Measurements from ENCODE around the gene TMEM95.
"Not testable (repeated sequence)": the region's sequence is repeated elsewhere in the genome, so short reads cannot be mapped to it uniquely, and the experiment has no call there.

The TMEM95 gene

DNA sequence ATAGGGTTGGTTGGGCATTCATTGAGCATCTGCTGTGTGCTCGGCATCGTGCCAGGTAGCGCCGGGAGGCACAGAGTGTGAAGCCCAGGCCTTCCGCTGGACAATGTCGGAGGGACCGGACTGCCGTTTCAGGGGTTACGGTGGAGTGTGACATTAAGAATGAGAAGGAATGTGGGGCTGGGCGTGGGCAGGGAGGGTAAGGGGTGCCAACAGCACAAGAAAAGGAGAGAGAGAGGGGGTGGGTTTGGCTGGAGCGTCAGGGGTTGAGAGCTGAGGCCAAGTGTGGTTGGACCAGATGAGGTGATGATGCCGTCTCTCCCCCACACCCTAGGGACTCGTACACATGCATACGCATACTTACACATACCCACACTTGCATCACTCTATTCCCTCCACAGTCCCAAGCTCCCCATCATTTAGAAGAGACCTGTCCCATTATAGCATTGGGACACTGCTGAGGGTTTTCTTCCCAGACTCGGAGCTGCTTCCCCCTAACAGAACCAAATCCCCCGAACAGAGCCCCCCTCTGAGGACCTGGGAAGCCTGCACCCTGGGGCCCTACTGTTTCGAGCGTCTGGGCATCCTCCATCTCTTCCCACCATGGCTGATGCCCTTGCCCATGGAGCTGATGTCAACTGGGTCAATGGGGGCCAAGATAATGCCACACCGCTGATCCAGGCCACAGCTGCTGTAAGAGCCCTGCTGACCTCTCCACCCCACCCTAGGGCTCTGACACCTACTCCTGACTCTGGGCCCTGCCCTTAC is 6.3 kb upstream of the TMEM95 start:
- DNase-seq, result no peak

DNA sequence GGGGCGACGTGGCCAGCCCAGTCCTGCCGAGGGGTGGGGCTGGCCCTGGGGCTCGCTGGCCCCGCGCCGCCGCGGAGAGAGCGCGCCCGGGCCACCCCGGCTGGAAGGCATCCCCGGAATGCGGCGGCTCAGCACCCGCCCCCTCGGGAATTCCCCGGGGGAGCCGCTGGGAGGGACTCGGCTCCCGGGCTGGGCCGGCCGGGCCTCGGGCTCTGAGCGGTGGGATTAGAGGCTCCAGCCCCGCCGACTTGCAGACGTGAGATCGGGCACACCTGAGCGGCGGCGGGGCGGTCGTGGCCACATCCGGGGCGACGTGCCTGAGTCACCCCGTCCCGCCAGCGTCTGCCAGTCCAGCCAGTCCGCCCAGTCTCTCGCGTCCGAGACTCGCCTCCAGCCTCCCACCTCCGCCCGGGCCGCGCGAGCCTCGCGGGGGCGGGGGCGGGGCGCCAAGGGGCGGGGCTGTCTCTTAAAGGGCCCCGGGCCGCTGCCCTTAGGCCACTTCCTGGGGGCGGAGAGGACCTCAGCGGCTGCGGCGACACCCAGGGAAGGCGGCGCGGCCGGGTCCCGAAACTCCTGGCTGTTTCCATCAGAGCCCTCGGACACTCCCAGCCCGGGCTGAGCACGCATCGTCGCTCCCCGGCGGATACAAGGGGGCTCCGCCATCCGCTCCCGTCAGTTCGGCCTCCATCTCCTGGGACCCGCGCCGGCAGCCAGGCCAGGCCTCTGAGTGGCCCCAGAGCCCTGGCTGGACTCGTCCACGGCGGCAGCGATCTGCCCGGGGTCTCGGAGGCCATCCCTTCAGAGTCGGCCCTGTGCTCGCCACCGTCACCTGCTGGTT is 3.1 kb upstream of the TMEM95 start, which contains the start of gene KCTD11:
Gene KCTD11, plus strand, starts transcription at position 498 of the 838 bp plus-strand sequence.
- DNase-seq, result peak; percentile 90

DNA sequence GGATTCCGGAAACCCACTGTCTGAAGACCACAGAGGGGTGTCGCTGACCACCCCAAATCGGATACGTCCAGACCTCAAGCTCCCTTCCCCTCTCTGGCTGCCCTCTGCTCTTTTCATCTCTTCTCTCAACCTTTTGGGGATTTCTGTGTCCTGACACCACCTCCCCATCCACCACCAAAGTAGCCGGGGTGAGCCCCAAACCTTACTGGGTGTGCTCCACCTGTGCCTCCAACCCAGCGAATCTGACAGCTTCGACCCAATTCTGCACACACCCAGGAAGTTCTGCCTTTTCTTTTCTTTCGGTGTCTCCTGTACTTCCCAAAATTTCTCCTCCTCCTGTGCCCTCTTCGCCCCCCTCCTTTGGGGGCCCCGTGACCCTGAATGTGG is 2.5 kb upstream of the TMEM95 start:
- DNase-seq, result no peak

DNA sequence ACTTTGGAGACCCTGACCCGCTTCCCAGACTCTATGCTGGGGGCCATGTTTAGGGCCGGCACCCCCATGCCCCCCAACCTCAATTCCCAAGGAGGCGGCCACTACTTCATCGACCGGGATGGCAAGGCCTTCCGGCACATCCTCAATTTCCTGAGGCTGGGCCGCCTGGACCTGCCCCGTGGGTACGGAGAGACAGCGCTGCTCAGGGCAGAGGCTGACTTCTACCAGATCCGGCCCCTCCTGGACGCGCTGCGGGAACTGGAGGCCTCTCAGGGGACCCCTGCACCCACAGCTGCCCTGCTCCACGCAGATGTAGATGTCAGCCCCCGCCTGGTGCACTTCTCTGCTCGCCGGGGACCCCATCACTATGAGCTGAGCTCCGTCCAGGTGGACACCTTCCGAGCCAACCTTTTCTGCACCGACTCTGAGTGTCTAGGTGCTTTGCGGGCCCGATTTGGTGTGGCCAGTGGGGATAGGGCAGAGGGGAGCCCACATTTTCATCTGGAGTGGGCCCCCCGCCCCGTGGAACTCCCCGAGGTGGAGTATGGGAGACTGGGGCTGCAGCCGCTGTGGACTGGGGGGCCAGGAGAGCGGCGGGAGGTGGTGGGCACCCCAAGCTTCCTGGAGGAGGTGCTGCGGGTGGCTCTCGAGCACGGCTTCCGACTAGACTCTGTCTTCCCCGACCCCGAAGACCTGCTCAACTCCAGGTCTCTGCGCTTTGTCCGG is 1.9 kb upstream of the TMEM95 start:
- no peak for DNase-seq

DNA sequence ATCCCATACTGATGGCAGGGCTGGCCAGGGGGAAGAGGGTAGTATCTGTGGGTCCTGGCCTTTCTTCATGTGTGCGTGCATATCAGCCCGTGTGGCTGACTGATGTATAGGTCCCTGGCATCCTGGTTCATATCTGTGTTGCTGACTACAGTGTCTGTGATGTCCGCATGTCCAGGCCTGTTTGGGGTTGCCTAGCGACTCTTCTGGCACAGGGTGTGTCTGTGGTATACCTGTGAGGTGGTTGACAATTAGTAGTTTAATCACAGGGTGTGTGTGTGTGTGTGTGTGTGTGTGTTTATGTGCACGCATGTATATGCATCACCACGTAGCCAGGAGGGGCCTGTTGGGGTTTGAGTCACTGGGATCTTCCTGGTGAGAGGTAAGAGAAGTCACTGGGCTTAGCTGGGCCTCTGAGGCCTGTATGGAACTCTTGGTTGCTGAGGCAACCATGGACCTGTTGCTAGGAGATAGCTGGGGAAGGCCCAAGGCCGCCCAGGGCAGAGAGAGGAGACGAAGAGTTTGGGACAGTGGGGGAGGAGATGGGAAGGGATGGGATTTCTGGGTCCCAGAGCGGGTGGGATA is 603 bp upstream of the TMEM95 start:
- DNase-seq, result no peak

DNA sequence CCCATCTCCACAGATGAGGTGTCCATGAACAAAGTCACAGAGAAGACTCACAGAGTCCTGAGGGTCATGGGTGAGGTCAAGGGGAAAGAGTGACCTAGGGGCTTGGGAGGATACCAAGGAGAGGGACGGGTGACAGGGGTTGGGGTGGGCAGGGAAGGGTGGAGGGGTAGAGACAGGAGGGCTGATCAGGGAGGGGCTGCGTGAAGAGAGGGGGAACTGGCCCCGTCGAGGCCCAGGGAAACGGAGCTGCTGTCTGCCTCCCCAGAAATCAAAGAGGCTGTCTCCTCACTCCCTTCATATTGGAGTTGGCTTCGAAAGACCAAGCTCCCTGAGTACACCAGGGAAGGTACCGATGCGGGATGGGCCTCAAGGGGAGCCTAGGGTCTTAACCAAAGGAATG is 617 bp downstream of the TMEM95 start:
- no peak for DNase-seq

DNA sequence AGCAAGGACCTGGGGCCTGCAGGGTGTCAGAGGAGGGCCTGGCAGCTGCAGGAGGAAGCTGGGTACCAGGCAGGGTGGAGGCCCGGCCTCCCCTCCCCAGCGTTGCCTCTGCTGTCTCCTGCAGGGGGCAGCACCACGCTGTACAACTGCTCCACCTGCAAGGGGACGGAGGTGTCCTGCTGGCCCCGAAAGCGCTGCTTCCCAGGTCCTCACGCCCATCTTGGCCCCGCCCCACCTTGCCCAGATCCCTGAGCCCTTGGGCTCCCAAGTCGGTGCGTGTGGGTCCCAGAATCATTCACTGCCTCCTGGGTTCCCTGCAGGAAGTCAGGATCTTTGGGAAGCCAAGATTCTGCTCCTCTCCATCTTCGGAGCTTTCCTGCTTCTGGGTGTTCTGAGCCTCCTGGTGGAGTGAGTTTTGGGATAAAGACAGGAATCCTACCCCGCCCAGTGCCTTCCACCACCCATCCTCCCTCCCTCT is 1.2 kb downstream of the TMEM95 start:
- DNase-seq, result peak; percentile 94

DNA sequence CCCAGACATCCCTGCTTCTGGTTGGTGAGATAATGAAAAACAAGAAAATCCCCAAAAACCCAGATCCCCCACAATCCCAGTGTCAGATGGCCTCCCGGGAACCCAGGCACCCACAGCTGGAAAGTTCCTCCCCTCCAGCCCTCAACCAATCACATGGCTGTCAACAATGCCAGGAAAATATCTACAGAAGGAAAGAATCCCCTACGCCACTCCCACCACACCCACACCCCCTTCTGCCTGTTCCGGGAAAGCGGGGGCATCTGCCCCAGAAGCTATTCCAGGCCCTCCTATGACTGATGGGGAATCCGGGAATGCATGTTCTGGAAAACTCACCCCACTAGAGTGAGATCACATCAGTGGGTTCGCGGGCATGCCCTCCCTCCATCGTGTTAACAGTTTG is 1.8 kb downstream of the TMEM95 start:
- no peak for DNase-seq

DNA sequence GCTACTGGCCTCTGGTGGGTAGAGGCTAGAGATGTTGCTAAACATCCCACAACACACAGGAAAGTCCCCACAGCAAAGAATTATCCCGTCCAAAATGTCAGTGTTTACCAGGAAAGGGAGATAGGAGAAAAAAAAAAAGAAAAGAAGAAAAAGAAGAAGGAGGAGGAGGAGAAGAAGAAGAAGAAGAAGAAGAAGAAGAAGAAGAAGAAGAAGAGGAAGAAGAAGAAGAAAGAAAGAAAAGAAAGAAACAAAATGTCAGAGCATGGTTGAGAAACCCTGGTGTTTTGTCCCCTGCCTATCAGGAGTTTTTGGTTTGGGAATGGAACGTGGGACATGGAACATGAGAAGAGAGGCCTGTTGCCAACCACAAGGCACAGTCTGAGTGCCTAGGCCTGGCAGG is 2.4 kb downstream of the TMEM95 start:
- DNase-seq, result no peak

DNA sequence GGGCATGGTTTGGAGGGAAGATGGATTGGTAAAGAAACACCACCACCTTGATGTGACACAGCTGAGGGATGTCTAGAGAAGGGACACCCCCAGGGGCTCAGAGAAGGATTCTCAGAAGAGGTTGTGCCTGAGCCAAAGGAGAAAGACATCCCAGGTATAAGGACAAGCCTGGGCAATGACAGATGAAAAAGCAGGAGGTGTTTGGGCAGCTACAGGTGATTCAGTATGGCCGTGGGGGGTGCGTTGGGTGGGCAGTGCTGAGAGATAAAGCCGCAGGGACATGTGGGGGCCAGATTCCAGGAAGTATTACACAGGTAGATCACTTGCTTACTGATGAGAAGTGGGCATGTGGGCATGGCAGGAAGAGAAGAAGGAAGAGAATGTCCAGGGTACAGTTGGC is 7.0 kb downstream of the TMEM95 start:
- DNase-seq, result no peak

DNA sequence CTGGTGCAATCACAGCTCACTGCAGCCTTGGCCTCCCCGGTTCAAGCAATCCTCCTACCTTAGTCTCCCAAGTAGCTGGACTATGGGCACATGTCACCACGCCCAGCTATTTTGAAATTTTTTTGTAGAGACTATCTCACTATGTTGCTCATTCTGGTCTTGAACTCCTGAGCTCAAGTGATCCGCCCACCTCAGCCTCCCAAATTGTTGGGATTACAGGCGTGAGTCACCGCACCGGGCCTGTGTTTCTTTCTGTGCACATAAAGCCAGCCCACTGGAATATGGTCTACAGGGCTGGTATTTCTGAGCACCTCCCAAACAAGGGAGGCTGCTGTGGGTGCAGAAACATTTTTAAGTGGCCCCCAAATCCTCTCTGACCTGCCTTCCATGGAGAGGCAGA is 8.4 kb downstream of the TMEM95 start:
- DNase-seq, result no peak

DNA sequence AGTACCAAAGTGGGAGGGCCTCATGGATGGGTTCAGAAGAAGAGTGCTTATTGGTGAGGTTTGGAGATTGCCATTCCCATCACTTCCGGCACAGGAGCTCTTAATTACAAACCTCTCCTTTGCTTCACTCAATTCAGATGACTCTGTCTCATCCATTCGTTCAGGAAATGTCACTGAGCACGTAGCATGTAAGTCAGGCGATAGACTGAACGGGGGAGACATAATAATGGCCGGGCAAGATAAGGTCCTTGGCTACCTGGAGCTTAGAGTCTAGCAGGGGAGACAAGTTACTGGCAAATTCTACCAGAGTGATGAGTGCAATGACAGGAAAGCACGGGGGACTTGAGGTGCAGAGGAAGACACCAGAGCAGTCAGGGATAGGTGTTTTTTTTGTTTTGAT is 11.0 kb downstream of the TMEM95 start:
- not testable (repeated sequence) for DNase-seq

DNA sequence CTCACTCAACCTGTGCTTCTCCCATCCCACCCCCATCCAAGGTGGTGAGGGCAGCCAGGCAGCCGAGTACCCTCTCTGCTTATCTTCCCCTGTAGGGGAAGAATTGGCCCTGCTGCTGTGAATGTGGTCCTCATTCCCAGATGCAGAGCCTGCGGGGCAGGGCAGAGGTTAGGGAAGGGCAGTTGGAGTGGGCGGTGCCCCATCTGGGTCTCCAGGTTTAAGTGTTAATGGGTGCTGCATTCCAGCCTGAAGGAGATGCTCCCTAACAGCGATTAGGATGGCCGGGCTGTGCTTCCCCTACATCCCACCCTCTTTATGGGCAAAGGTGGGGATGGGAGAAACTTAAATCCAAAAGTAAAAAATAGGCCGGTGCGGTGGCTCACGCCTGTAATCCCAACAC is 12.1 kb downstream of the TMEM95 start:
- no peak for DNase-seq

DNA sequence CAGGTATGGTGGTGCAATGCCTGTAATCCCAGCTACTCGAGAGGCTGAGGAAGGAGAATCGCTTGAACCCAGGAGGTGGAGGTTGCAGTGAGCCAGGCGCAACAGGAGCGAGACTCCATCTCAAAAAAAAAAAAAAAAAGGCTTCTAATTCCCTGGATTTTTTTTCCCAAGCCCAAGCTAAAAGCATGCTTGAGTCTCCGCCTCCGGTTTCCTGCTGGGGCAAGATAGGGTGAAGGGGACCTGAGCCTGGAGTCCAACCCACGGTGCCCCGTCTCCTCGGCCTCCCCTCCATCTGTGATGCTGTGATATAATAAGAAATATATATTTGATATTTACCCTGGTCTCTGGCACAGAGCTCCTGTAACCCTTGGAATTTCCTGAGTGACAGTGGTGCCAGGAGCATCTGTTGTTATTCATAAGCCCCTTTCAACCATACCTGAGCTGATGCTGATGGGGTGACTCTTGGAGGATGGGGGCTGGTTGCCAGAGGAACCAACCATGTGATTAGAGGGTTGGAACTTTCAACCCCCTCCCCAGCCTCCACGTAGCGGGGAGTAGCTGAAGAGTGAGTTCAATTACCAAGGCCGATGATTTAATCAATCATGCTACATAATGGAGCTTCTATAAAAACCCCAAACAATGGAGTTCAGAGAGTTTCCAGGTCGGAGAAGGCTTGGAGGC is 13.1 kb downstream of the TMEM95 start:
- DNase-seq, result no peak

DNA sequence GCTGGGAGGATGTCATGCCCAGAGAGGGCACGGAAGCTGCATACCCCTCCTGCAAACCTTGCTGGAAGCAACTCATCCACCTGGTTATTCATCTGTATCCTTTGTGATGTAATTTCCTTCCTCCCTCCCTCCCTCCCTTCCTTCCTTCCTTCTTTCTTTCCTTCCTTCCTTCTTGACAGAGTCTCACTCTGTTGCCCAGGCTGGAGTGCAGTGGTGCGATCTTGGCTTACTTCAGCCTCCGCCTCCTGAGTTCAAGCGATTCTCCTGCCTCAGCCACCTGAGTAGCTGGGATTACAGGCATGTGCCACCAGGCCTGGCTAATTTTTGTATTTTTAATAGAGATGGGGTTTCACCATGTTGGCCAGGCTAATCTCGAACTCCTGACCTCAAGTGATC is 13.6 kb downstream of the TMEM95 start:
- DNase-seq, result not testable (repeated sequence)

DNA sequence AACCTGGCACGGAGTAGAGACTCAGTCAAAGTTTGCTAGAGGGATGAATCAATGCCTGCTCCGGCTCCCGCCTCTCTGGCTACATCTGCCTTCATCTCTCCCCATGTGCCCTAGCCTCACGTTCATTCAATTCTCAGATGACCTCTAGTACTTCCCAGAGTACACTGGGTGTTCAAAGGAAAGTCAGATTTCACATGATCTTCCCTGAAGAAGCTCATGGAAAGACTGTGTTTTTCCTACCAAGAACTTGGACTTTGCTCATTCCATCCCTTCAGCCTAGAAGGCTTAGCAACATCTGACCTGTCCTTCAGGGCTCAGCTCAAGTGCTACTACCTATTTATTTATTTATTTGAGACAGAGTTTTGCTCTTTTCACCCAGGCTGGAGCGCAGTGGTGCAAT is 14.9 kb downstream of the TMEM95 start:
- DNase-seq, result no peak

DNA sequence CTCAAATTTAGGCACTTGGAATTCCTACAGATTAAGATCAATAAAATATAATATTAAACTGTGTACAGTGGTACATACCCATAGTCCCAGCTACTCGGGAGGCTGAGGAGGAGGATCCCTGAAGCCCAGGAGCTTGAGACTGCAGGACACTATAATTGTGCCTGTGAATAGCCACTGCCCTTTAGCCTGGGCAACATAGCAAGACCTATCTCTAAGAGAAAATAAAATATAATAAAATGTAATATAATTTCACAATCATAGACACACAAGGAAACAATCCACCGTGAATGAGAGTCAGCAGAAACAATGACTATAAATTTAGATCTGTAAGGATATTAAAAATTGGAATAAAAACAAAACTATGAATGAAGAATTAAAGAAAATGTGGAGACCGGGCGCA is 15.9 kb downstream of the TMEM95 start:
- no peak for DNase-seq

DNA sequence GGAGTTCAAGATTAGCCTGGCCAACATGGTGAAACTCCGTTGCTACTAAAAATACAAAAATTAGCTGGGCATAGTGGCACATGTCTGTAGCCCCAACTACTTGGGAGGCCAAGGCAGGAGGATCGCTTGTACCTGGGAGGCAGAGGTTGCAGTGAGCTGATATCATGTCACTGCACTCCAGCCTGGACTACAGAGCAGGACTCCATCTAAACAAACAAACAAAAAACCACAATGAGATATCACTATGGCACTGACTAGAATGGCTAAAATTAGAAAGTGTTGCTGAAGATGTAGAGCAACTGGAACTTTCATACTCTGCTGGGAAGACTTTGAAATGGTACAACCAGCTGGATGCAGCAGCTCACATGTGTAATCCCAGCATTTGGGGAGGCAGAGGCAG is 19.4 kb downstream of the TMEM95 start:
- no peak for DNase-seq

DNA sequence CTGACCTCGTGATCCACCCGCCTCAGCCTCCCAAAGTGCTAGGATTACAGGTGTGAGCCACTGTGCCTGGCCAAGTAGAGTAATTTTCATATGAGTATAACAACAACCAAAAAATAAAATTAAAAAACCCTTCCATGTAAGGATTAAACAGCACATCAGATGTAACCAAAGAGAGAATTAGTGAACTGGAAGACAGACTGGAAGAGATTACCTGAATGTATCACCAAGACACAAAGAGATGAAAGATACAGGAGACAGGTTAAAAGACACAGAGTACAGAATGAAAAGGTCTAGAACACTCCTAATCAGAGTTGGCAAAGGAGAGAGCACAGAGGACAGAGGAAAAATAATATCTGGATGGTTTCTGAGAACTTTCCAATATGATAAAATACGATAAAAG is 24.2 kb downstream of the TMEM95 start:
- no peak for DNase-seq

DNA sequence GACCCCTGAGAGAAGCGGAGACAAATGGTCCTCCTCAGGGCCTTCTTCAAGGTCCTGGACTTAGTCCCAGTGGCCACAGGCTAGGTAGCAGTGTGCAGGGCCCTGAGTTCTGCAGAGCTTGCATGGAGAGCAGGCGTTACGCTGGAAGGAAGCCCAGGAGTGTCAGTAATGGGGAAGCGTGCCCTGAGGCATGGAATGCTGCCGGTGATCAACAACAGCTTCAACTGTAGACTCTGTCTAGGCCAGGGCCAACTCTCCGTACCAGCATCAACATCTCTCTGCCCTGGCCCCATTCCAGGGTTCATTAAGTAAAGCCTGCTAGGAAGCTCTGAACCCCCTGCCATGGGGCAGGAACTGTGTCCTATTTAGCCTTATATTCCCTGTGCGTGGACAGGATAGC is 25.4 kb downstream of the TMEM95 start:
- no peak for DNase-seq

DNA sequence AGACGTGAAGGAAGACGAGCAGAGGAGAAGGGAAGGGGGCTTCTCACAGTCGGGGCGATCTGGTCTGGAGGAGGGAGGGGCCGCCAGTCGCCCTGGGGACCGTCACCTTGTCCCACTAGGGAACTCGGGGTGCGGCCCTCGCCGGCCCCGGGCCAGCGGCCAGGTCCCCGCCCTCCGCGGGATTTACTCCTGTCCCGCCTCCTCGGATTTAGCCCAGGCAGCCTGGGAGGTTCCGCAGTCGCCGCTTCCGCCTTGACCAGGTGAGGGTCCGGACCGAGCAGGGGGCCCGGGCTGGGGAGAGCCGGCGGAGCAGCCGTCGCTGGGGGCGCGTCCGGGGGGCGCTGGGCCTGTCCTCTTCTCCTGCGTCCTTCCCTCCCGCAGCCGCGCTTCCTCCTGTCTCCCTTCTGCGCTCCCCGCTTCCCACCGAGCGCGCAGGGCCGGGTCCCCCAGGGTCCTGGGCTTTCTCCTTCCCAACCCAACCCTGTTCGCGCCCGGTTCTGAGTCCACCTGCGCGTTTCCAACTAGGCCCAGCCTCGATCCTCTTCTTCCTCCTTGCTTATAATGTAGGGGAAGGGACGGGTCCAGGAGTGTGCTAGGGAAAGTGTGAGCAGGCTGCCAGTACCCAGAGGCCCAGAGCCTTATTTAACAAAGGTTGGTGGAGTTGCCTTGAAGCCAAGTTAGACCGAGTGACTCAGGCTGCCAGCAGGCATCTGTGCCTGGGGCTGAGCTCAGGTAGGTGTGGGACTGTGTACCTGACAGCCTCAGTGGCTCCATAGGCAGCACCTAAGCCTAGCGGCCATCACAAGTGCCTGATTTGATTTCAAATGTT is 26.1 kb downstream of the TMEM95 start, which contains the start of gene TNK1:
Gene TNK1, plus strand, starts transcription at position 235 of the 829 bp plus-strand sequence. CDS start 1,838 bp downstream, outside the sequence.
- DNase-seq, result no peak

All from activated CD8-positive, alpha-beta memory T cell treated with anti-CD3 and anti-CD28 coated beads for 24 hours (primary cell).